Neuron (in vitro differentiated cells): ENCODE measurements around the gene C11orf21.

Experiments used
- H2AFZ ChIP-seq: one replicate; pipeline ENCODE4 v1.6.1; 2013; ENCODE audit warnings: low read depth, mild to moderate bottlenecking, inconsistent platforms, low read length, moderate library complexity
- H3K27me3 ChIP-seq: one replicate; pipeline ENCODE4 v1.6.1; 2013; ENCODE audit warnings: low read length; ENCODE audit not compliant: insufficient read depth
- H3K36me3 ChIP-seq: one replicate; pipeline ENCODE4 v1.6.1; 2013; ENCODE audit warnings: low read length; ENCODE audit not compliant: insufficient read depth
- H3K4me1 ChIP-seq: one replicate; pipeline ENCODE4 v1.6.1; 2013; ENCODE audit warnings: low read length; ENCODE audit not compliant: insufficient read depth
- H3K4me3 ChIP-seq: 2 replicates; pipeline ENCODE4 v1.5.1; 2013; ENCODE audit warnings: mild to moderate bottlenecking, low read length, moderate library complexity
- H3K9me3 ChIP-seq: one replicate; pipeline ENCODE4 v1.6.1; 2013; ENCODE audit warnings: low read length

C11orf21 gene

GRCh38 chr11:2331404-2331803 lies 29.7 kb upstream of the C11orf21 start:
- no peaks in the 10 kb centered on the region for H3K4me1 ChIP-seq
- H3K4me3 ChIP-seq: no peak overlapping the region
- no peaks in the 10 kb centered on the region for H3K27me3 ChIP-seq
- no peaks in the 10 kb centered on the region for H3K36me3 ChIP-seq
- no peak overlapping the region for H2AFZ ChIP-seq
- peaks cover 6% of the 10 kb centered on the region for H3K9me3 ChIP-seq

DNA sequence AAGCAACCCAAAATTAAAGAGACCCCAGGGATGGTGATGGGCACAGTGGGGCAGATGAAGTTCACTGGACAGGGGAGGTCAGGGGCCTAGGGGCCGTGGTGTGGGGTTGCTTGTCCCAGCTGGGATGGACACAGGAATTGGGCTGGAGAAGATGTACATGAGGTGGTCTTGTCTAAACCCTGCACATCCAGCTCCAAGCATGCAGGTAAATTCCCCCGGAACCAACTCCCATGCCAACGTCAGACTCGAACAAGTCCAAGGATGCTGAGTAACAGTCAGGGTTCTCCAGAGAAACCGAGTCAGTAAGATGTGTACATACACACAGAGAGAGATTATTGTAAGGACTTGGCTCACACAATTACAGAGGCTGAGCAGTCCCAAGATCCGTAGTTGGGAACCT lies 29.0 kb upstream of the C11orf21 start:
- Histone ChIP-seq H3K4me1 (no peaks in the 10 kb centered on the region), H3K27me3 (no peaks in the 10 kb centered on the region), H3K9me3 (peaks cover 6% of the 10 kb centered on the region), H3K4me3 (no peak overlapping the region), H3K36me3 (no peaks in the 10 kb centered on the region), H2AFZ (no peak overlapping the region)

- Histone ChIP-seq H3K36me3 (no peaks in the 10 kb centered on the region), H3K4me3 (no peak overlapping the region), H3K4me1 (no peaks in the 10 kb centered on the region), H2AFZ (no peak overlapping the region), H3K9me3 (peaks cover 6% of the 10 kb centered on the region), H3K27me3 (peaks cover 4% of the 10 kb centered on the region)
These were observed 27.8 kb upstream of the C11orf21 start for GRCh38 chr11:2329551-2329950.

DNA sequence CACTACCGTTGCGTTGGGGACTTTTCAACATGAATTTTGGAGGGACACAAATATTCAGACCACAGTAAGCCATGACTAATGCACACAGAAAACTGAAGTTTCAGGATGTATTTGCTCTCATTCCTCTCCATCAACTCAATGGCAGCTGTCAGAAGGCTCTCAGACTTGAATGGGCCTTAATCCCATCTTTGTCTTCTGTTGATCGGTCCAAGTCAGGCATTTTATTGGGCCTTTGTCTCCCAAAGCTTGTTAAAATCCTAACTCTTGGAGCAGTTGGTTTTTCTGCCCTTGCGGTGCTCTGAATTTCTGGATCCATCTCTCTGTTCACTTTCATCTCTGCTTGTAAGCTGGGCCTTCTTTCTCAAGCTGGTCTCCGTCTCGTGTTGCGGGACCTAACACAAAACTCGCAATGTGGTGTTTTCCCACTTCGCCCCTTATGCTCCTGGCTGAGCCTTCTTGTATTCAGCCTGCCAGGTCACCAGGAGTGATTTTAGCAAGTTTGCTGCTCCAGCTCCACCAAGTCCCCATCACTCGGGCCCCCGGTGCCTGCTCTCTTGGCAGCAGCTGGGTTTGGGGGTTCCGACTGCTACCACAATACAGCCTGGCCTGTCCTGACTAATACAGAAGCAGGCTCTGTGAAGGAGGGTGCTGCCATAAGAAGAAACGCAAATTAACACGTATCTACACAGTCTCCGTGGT lies 27.1 kb upstream of the C11orf21 start:
- no peaks in the 10 kb centered on the region for H3K36me3 ChIP-seq
- no peak overlapping the region for H3K4me3 ChIP-seq
- peaks cover 4% of the 10 kb centered on the region for H3K27me3 ChIP-seq
- peaks cover 6% of the 10 kb centered on the region for H3K9me3 ChIP-seq
- H3K4me1 ChIP-seq: no peaks in the 10 kb centered on the region
- no peak overlapping the region for H2AFZ ChIP-seq

DNA sequence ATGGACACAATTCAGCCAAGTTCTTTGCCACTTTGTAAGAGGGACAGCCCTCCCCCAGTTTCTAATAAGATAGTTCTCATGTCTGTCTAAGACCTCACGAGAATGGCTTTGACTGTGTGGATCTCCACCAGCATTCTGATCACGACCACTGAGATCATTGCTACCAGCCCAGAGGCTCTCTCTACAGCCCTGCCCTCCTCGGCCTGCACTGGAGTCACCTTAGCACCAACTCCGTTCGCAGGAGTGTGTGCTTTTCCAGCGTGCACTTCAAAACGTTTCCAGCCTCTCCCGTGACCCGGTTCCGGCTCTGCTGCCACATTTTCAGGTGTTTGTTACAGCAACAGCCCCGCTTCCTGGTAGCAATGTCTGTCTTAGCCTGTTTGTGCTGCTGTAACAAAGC lies 26.3 kb upstream of the C11orf21 start:
- no peak overlapping the region for H2AFZ ChIP-seq

GRCh38 chr11:2327032-2327431 lies 25.3 kb upstream of the C11orf21 start:
- peaks cover 6% of the 10 kb centered on the region for H3K9me3 ChIP-seq
- no peak overlapping the region for H3K4me3 ChIP-seq
- H3K36me3 ChIP-seq: no peaks in the 10 kb centered on the region
- H3K27me3 ChIP-seq: peaks cover 4% of the 10 kb centered on the region
- no peaks in the 10 kb centered on the region for H3K4me1 ChIP-seq
- H2AFZ ChIP-seq: no peak overlapping the region

More for the DNA sequence above, 26.3 kb upstream of the C11orf21 start:
- H3K4me1 ChIP-seq: no peaks in the 10 kb centered on the region
- no peaks in the 10 kb centered on the region for H3K36me3 ChIP-seq
- H3K4me3 ChIP-seq: no peak overlapping the region
- H3K27me3 ChIP-seq: peaks cover 4% of the 10 kb centered on the region
- H3K9me3 ChIP-seq: peaks cover 6% of the 10 kb centered on the region

GRCh38 chr11:2325719-2326118 lies 24.0 kb upstream of the C11orf21 start:
- Histone ChIP-seq H3K27me3 (peaks cover 4% of the 10 kb centered on the region), H3K36me3 (no peaks in the 10 kb centered on the region), H3K4me3 (no peak overlapping the region)

DNA sequence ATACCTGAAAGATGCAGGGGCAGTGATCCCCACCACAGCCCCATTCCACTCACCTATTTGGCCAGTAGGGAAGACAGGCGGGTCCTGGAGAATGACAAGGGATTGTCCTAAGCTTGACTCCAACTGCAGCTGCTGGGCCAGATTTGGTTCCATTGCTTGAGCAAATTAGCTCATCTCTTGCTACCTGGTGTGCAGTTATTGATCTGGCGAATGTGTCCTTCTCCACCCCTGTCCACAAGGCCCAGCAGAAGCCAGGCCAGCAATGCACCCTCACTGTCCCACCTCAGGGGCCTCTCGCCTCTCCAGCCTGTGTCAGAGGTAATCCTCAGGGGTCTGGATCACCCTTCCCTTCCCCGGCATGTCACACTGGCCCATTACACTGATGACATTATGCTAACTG lies 23.4 kb upstream of the C11orf21 start:
- peaks cover 4% of the 10 kb centered on the region for H3K27me3 ChIP-seq
- no peak overlapping the region for H3K4me3 ChIP-seq
- no peaks in the 10 kb centered on the region for H3K4me1 ChIP-seq
- H3K36me3 ChIP-seq: no peaks in the 10 kb centered on the region
- H2AFZ ChIP-seq: no peak overlapping the region
- peaks cover 3% of the 10 kb centered on the region for H3K9me3 ChIP-seq

More at GRCh38 chr11:2325719-2326118, 24.0 kb upstream of the C11orf21 start:
- Histone ChIP-seq H2AFZ (no peak overlapping the region), H3K4me1 (no peaks in the 10 kb centered on the region), H3K9me3 (peaks cover 6% of the 10 kb centered on the region)

GRCh38 chr11:2321311-2321683 lies 19.6 kb upstream of the C11orf21 start:
- no peaks in the 10 kb centered on the region for H3K9me3 ChIP-seq
- no peak overlapping the region for H3K4me3 ChIP-seq
- no peaks in the 10 kb centered on the region for H3K36me3 ChIP-seq
- no peak overlapping the region for H2AFZ ChIP-seq
- no peaks in the 10 kb centered on the region for H3K4me1 ChIP-seq
- peaks cover 4% of the 10 kb centered on the region for H3K27me3 ChIP-seq

DNA sequence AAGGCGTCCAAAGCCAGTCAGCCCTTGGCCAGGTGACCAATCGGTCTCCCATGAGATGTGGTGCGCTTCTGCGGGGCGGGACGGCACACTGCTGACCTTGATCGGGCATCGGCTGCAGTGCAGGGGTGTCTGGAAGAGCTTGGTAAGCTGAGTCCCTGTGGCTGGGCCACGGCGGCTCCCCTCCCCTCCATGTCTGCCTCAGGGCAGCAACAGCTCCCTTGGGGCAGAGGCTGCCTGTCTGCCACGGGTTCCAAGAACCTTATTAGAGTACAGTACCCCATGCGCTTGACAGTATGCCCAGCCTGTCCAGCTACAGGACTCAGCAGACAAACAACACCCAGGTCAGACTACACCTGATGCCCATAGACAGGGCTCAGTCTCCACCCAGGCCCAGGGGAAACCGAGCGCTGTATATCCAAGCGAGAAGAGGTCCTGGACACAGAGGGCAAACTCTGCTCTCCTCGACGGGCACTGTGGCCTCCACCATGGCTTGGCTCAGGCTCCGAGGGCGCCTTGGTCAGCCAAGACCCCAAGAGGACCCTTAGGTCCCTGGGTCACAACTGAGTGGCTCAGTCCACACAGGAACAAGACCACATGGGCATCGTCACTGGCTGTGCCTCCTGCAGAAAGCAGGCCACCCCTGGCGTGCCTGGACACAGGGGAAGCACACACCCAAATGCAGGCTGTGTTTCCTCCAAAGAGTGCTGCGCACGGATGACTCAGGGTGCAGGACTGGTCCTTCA lies 19.0 kb upstream of the C11orf21 start:
- H2AFZ ChIP-seq: no peak overlapping the region
- no peaks in the 10 kb centered on the region for H3K9me3 ChIP-seq
- H3K27me3 ChIP-seq: peaks cover 4% of the 10 kb centered on the region
- H3K4me1 ChIP-seq: no peaks in the 10 kb centered on the region
- no peaks in the 10 kb centered on the region for H3K36me3 ChIP-seq
- no peak overlapping the region for H3K4me3 ChIP-seq

DNA sequence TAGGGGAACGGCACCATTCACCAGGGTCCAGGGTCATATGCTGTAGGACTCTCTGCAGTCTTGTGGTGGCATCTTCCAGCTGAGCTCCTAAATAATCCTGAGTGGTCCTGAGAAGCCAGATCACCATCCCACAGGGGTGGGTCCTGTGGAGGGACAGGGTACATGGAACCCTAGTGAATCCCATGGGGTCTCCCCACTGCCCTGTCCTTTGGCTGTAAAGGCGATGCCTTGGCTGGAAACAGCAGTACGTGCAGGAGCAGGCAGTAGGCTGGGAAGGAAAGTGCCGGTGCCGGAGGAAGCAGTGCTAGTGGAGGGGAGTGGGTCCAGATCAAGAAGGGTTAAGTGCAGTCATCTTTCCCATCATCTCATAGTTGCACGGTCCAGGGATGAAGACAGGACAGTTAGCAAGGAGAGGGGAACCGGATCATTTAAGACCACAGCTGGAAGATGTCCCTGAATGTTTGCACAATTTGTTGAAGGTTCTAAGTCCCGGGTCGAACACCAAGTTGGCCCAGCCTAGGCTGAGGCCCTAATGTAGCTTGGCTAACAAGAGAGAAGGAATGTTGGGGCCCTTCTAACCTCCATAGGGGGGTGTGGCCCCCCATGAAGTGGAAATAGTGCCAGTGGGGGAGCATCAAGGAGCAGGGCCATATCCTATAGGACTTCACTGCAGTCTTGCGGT lies 18.2 kb upstream of the C11orf21 start:
- no peak overlapping the region for H2AFZ ChIP-seq
- H3K36me3 ChIP-seq: no peaks in the 10 kb centered on the region
- H3K4me1 ChIP-seq: no peaks in the 10 kb centered on the region
- no peaks in the 10 kb centered on the region for H3K27me3 ChIP-seq
- H3K4me3 ChIP-seq: no peak overlapping the region
- H3K9me3 ChIP-seq: no peaks in the 10 kb centered on the region

- Histone ChIP-seq H3K9me3 (no peaks in the 10 kb centered on the region), H2AFZ (no peak overlapping the region), H3K4me3 (no peak overlapping the region), H3K4me1 (no peaks in the 10 kb centered on the region), H3K36me3 (no peaks in the 10 kb centered on the region), H3K27me3 (no peaks in the 10 kb centered on the region)
These were observed 17.0 kb upstream of the C11orf21 start for GRCh38 chr11:2318707-2319106.

- Histone ChIP-seq H3K4me3 (no peak overlapping the region), H3K36me3 (no peaks in the 10 kb centered on the region)
These were observed 16.4 kb upstream of the C11orf21 start for GRCh38 chr11:2318123-2318522.

More at GRCh38 chr11:2318123-2318522, 16.4 kb upstream of the C11orf21 start:
- Histone ChIP-seq H2AFZ (no peak overlapping the region), H3K27me3 (no peaks in the 10 kb centered on the region), H3K4me1 (no peaks in the 10 kb centered on the region), H3K9me3 (no peaks in the 10 kb centered on the region)
